SW 1271 (cell line): Measurements from ENCODE around the gene SAMHD1.

Experiments
- DNase-seq, 2 experiments: peaks; one replicate each; lab custom pipeline; 2025; lab: John Stamatoyannopoulos, UW

Gene SAMHD1

DNA sequence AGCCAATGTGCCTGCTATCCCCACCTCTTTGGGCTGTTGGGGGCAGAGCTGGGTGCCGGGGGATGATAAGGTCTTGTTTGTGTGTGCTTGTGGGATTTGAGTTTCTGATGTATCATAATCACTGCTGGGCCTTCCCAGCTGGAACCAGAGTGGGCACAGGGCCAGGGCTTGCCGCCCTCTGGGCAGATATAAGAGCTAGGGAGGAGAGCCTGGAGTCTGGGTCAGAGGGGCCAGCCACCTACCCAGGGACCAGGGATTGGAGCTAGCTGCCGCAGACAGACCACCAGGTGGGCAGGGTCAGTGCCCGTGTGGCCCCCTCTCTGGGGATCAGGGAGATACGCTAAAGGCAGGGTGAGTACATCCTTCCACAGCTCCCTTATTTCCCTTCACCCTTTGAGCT, 78.7 kb downstream of the SAMHD1 start:
- no peak for DNase-seq

DNA sequence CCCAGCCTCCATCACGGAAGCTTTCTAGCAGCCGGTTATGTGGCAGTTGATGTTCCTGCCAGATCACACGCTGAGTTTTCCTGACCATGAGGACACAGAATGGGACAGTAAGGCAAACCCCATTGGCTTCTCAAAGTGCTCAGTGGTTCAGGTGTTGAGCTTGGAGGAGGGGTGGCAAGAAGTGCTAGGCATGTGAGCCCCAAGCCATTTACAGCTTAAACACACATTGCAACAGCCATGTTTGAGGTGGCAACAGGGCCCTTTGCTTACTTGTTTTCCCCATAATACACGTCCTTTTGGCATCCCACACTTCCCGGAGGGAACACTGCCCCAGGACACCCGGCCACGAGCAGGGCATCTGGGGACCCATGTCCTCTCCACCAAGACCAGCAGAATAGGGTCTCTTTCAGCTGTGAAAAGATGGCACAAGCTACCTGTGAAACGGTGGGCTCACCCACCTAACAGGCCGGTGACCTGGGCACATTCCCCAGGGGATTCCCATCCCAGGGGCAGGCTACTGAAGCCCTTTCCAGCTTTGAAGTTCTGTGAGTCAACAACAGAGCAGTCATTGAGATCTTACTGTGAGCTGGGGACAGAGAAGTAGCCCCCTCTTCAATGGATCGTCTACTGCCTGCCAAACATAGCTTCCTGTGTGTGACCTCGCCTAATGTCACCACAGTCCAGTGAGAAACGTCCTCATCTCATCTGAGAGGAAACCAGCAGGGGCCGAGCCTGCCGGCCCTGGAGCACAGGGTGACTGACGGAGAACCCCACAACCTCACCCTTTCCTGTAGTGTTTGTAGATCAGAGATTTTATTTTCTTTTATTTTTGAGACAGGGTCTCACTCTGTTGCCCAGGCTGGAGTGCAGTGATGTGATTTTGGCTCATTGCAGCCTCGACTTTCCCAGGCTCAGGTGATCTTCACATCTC, 79.6 kb downstream of the SAMHD1 start:
- DNase-seq, result no peak

- no peak for DNase-seq
These were observed 84.6 kb downstream of the SAMHD1 start for GRCh38 chr20:36866681-36867495.

DNA sequence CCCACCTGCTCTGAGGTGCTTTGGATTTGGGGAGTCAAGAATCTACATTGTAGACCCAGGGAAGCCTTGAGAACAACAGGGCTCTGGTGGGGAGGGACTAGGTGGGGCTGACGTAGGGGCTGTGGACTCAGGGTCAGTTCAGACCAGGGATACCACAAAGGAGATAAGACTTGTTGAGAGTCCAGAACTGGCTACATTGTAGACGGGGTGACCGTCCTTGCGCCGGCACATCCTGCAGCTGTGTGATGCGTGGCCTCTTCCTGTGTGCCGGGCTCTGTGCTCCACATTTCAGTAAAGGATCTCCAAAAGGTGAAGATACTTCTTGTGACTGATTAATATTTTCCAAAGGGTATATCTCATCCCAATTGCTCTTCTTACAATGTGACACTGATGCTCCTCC, 85.3 kb downstream of the SAMHD1 start:
- no peak for DNase-seq

DNA sequence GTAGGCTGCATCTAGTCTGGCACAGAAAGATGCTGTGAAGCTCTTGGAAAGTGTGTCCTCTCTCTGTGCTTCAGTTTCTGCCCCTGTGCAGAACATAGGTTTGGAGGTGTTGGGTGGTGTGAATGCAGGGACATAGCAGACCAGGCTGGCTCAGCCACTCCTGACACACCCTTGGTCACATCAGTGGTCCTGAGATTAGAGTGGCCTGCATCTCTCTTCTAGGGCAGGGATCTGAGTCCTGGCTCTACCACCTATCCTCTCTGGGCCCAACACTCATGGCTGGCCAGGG, 85.7 kb downstream of the SAMHD1 start:
- no peak for DNase-seq

- DNase-seq, result no peak
These were observed 86.2 kb downstream of the SAMHD1 start for GRCh38 chr20:36865076-36865860.

GRCh38 chr20:36862857-36863668, 88.4 kb downstream of the SAMHD1 start:
- no peak for DNase-seq

DNA sequence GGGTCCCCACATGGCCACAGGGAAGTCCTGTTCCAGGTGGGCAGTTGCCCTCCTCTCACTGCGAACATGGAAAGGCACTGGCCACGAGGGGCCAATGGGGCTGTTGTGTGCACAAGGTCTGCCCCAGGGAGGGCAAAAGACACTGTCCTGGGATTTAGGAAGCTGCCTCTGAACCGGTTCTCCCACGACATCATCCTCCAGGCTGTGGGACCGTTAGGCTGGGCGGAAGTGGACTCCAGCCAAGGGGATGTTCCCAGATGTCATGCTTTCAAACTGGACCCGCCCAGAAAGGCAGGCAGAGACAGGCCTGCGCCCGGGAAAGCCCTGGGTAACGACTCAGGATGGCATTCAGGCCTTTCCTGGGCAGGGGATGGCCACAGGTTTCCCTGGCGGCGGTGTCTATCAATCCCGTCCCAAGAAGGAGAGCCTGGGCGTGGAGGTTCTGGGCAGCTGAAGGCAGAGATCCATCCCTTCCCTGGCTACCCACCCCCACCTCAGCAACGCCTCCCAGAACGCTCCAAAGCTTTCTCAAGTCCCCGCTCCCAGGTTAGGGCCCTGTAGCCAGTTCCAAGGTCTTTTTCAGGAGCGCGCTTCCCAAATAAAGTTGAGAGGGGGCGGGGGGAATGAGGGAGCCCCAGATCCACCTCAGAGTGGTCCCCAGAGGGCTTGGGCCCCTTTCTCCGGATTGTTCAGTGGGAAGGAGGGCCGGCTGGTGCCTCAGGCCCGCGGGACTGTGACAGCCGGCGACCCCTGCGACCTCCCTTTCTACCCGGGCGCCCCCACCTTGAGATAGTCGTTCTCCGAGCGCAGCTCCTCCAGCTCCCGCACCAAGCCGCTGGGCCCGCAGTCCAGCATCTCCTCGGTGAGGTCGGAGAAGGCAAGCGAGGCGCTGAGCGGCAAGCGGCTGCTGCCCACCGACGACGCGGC, 89.4 kb downstream of the SAMHD1 start:
- peak; percentile 93 to 96 for DNase-seq

GRCh38 chr20:36861625-36861874, 90.0 kb downstream of the SAMHD1 start:
- no peak for DNase-seq

- DNase-seq, result no peak
These were observed 90.5 kb downstream of the SAMHD1 start for GRCh38 chr20:36860811-36861624.

GRCh38 chr20:36860339-36860738, 91.2 kb downstream of the SAMHD1 start:
- DNase-seq, result no peak

DNA sequence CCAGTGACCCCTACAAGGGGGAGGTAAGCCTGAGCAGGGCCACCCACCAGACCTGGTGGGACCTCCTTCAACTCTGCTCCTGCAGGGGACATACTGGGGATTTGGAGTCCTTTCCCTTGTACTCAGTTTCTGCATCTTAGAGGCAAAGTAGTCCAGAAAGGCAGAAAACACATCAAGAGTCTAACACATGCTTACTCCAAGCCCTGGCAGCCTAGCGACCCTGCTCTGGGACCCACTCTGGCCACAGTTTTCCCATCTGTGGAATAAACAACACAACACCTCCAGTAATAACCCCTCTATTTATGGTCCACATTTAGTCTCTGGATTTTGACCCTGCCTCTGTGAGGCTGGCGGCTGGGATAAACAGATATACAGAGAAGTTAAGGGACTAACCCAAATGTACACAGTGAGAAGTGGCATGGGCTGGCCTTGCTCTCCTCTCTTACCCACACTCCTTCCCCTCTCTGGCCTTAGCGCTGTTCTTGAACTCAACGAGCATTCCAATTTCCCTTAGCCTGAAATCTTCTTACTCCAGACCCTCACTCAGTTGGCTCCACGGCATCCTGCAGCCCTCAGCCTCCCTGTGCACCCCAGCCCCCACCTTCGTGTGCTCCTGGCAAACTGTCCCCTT, 91.7 kb downstream of the SAMHD1 start:
- no peak for DNase-seq

DNA sequence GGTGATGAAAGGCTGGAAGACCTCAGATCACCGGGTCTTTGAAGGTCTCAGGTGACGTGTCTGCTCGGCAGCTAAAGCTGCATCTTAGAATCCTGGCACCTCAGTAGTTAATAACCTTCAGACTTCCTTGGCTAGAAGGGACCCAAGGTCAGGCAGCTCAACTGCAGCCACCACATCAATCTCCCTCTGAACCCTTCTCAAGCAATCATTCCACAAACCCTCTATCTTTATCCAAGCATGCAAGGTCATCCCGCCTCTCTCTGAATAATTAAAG, 92.3 kb downstream of the SAMHD1 start:
- no peak for DNase-seq

DNA sequence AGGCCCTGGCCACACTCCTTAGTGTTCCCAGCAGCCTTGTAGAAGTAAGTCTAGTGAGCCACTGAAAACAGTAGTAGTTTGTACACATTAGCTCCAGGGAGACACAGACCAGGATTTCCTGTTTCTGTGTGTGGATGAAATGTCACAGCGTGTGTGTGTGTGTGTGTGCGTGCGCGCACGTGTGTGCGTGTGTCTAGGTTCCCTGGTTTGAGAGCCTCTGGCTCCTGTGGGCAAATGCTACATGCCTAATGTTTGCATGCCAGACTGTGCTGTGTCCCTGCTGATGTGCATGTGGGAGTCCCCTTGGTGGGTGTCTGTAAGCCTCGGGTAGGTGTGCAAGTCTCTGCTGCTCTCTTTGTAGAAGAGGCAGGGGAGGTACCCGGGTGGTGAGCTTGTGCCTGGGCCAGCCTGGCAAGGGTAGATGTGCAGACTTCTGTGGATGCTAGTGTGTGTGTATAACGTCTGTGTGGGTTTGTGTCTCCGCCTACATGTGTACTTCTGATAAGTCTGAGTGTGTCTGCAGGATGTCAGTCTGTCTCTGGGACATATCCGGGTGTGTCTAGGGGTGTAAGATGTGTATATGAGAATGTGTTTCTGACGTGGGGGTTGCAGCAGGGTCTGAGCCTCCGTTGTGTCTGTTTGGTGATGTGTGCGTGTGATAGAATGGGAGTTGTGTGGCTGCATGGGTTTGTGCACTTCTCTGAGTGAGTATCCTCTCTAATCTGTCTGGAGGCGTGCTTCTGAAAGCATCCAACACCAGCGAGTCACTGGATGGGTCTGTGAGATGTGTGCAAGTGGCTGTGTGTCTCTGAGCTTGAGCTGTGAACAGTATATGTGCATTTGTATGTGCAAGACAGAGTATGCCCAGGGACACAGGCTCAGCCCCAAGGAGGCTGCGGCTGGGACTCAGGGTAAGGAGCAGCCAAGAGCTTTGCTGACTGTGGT, 94.5 kb downstream of the SAMHD1 start:
- no peak for DNase-seq

GRCh38 chr20:36856195-36856594, 95.3 kb downstream of the SAMHD1 start:
- DNase-seq, result peak in 1 of 2 experiments; percentile 61

GRCh38 chr20:36855241-36855657, 96.3 kb downstream of the SAMHD1 start:
- no peak for DNase-seq

DNA sequence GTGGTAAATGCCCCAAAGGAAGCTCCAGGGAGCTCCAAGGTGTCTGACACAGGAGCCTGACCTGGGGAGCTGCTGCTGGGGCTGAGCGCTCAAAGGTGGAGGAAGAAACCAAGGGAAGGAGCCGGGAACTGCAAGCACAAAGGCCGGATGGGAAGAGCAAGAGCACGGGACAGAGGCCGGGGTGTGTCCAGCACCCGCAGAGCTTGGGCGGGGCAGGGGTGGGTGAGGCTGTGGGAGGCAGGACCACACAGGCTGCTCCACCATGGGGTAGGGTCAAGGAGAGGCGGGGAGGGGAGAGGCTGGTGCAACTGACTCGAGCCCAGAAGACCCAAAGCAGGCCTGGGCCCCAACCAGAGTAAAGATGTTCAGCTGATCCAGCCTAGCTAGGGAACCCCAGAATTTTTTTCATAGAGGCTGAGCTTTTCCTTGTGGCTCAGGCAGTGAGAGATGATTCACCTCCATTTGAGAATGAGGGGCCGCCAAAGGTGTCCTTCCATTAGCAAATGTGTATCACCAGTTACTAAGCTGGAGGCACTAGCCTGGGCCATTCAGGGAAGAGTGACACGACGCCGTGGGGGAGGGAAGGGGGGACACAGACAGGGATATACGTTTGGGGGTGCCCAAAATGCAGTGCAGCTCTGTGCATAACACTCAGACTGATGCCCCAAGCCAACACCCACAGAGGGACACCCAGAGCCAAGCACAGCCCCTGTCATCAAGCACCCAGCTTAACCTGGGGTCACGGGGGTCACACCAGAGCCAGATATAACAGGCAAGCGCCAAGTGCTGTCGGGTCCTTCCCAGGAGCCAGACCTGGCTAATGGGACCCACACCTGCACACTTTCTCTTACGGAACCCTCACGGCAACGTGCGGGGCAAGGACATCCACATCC, 96.9 kb downstream of the SAMHD1 start:
- DNase-seq, result no peak
